KBM-7 (cell line): ENCODE measurements around the gene OR5M11.
"Not testable (repeated sequence)": the region's sequence is repeated elsewhere in the genome, so short reads cannot be mapped to it uniquely, and the experiment has no call there.

ENCODE experiments used
- DNase-seq: peaks from one replicate; pipeline ENCODE4 v3.0.0-alpha.2; 2015
- in situ Hi-C: fragments of 300-500 bp; cut with MboI; formaldehyde crosslinking; loops from 2 replicates; pipeline ENCODE4 v1.14.3; 2020; ENCODE audit warnings: low sequenced_read_pairs, low pct_unique_long_range_greater_than_20kb, mixed read lengths

Gene OR5M11

DNA sequence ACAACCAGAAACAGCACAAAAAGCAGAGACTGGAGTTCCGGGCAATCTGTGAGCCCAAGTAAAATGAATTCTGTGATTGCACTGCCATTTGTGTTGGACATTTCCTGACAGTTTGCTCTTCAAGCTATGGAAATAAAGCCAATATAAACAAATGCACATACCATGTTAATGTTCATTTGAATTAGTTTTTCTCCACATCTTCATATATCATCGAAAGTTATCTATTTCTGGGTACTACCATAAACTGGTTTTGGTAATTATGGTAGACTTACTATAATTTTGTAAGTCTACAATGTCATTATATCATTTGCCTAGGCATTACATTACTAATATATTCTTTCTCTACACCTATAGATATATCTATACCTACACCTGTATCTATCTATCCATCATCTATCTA lies at the start of gene OR5M11:
Gene OR5M11 (minus strand): TSS at position 101 of the 400 bp plus-strand sequence. CDS start 0 bp downstream, at position 101.
- in situ Hi-C loops: no loop called here
- no peak for DNase-seq

DNA sequence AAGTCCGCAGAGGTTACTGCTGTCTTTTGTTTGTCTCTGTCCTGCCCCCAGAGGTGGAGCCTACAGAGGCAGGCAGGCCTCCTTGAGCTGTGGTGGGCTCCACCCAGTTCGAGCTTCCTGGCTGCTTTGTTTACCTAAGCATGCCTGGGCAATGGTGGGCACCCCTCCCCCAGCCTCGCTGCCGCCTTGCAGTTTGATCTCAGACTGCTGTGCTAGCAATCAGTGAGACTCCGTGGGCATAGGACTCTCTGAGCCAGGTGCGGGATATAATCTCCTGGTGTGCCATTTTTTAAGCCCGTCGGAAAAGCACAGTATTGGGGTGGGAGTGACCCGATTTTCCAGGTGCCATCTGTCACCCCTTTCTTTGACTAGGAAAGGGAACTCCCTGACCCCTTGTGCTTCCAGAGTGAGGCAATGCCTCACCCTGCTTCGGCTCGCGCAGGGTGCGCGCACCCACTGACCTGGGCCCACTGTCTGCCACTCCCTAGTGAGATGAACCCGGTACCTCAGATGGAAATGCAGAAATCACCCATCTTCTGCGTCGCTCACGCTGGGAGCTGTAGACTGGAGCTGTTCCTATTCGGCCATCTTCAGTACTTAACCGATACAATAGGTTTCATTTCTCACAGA lies 49.1 kb upstream of the OR5M11 start:
- in situ Hi-C loops, DNase-seq: not testable (repeated sequence)

DNA sequence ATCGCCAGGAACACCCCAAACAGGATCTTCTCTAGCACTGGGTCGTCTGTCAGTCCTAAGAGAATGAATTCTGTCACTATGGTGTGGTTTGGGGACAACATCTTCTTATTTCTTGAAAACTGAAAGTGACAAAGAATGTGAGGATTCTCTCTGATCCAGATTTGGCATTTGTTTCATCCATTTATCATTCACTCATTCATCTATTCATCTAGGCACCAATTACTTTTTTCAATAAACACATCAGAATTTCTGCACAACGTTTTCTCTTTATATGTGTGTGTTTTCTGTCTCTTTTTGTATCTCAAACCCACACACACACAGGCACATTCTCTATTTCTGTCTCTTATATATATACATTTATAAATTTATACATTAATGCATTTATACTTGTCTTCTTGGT lies 34.6 kb upstream of the OR5M11 start, which contains the start of gene OR5M10:
Gene OR5M10 (minus strand): TSS at position 101 of the 400 bp plus-strand sequence. CDS start 0 bp downstream, at position 101.
- DNase-seq: no peak
- in situ Hi-C loops: no loop called here

DNA sequence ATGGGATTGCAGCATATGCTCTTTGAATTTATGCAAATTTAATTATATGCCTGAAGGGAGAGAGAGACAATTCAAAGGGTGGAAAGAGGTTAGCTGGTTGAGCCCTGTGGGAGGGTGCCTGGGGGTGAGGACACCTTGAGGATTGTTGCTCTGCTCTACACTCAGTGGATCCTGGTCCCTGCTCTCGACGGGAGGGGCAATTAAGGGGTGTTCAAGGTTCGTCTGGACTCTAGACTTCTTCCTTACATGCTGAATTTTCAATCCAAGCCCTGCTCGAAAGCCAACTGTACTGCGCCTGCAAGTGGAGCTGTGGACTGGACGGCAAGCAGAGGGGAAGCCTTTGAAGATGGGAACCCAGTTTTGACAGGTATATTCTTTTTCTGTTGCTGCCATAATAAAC lies 15.5 kb upstream of the OR5M11 start:
- in situ Hi-C loops: no loop called here
- DNase-seq: no peak

DNA sequence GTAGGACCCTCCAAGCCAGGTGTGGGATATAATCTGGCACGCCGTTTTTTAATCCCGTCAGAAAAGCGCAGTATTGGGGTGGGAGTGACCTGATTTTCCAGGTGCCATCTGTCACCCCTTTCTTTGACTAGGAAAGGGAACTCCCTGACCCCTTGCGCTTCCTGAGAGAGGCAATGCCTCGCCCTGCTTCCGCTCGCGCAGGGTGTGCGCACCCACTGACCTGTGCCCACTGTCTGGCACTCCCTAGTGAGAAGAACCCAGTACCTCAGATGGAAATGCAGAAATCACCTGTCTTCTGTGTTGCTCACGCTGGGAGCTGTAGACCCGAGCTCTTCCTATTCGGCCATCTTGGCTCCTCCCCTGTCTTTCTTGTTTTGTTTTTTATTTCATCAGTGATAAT lies 11.6 kb upstream of the OR5M11 start:
- in situ Hi-C loops, DNase-seq: not testable (repeated sequence)

DNA sequence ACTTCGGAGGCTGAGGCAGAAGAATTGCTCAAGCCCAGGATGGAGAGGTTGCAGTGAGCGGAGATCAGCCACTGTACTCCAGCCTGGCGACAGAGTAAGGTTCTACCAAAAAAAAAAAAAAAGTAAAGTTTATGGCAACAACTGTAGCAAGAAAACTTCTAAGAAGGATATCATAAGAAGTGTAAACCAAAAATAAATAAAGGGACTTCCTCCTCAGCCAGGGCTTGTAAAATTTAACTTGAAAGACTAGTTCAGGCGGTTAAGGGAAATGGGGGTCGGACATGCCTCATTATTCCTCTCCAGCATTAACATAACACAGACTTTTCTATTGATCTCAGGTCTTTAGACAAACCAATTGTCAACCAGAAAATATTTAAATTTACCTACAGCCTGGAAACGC lies 2.5 kb upstream of the OR5M11 start:
- in situ Hi-C loops: no loop called here

DNA sequence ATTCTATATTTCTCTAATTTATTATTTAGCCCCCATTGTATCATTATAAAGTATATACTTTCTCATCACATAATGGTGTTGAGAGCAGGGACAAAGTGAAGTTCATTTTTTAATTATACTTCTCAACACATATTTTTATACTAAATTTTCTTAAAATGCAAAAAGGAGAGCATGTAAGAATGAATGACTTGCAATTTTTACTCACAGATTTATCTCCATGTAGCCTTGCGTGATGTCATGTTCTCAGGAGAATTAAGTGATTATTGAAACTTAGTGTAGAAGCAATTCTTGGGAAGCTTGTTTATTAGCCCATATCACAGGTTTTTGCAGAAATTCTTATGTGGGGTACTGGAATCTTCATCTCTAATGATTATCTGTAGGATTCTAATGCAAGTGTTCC lies 682 bp upstream of the OR5M11 start:
- in situ Hi-C loops: no loop called here
- DNase-seq: no peak

More for the DNA sequence above, 2.5 kb upstream of the OR5M11 start:
- DNase-seq: no peak

DNA sequence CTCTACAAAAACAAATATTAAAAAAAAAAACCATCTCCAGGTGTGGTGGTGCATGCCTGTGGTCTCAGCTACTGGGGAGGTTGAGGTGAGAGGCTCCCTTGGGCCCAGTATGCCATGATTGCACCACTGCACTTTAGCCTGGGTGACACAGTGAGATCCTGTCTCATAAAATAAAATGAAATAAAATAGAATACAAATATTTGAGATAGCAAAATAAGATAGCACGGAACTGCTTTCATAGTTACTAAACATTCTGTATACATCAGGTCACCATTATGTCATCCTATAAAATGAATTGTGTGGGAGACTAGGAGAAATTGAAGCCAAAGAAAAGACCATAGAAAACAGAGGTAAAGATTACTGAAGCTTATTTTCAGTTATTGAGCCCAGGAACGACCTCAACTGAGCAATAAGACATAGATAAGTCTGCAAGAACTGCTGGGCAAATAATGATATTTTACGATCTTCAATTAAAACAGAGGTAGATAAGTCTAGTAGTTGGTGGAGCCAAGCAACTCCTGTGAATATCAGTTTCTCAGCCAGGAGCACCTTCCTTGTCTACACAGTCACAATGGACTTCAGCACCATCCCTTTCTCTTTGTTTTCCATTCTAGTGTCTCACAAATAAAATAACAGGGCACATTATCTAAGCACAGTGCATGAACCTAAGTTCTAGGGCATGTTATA lies 9.9 kb downstream of the OR5M11 start:
- in situ Hi-C loops: no loop called here
- no peak for DNase-seq

DNA sequence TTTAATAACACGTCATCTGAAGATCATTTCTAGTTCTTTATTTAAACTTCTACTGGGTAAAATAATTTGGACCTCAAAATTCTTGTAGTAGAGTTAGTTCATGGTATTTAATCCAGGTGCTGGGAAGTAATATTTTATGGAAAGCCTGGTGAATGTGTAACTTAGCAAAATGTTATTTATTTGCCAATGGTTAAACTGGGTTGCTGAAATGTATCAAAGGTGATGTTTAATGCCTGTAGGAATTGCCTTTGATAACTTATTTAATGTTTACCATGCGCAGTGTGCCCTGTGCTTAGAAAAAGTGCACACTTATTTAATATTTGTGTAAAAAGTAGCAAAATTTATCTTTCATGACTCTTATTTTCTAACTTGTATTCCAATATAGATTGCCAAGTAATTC lies 11.2 kb downstream of the OR5M11 start:
- in situ Hi-C loops: no loop called here
- no peak for DNase-seq

DNA sequence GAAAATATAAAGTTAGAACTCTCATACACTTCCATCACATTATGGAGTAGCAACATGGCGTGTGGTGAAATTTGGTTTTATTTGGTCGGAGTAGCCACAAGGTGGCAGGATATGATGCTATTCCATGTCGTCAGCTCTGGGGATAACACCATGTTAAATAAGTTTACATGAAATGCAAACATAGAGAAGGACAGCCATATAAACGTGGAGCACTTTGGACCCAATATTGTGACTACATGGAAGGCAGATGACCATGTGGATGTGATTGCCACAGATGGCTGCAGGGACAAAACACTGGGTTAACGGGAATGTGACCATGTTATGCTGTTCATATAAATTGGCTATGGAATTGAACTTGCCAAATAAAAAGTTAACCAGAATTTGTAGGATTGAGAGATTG lies 21.0 kb downstream of the OR5M11 start:
- peak; percentile 9 for DNase-seq
- in situ Hi-C loops: no loop called here

DNA sequence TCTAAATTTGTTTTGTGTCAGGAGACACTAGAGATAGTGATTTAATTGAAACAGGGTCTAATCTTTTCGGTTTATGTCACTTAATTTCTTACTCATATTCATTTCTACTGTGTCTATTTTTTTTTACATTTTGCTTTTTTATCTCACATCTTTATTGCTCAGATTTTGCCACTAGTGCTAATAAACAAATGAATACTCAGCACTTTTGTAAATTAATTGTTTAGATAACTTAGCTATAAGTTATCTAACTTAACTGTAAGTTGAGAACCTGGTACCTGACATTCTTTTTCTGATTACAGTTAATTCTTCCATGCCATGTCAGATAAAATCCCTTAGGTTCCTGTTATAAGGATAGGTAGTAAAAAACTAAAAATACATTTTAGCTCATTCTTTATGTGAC lies 29.8 kb downstream of the OR5M11 start:
- DNase-seq: no peak
- in situ Hi-C loops: no loop called here

DNA sequence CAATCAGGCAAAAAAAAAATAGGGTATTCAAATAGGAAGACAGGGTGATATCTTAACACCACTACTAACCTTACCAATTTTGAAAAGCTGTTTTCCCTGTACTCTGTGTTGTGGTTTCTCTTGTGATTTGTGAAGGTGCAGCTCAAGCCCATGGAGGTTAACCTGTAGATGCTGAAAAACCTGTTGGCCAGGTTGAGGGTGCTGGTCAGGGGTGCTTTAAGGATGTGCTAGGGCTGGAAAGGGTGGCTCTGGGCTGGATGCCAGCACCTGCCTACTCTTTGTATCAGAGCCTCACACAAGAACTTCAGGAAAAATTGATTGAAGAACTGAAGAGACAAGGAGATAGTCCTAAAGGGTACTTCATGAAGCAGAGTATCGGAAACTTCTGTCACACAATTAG lies 33.6 kb downstream of the OR5M11 start:
- no peak for DNase-seq
- in situ Hi-C loops: no loop called here

DNA sequence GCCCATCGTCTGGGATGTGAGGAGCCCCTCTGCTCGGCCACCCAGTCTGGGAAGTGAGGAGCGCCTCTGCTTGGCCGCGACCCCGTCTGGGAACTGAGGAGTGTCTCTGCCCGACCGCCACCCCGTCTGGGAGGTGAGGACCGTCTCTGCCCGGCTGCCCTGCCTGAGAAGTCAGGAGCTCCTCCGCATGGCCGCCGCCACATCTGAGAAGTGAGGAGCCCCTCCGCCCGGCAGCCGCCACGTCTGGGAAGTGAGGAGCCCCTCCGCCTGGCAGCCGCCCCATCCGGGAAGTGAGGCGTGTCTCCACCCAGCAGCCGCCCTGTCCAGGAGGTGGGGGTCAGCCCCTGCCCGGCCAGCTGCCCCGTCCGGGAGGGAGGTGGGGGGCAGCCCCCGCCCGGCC lies 46.0 kb downstream of the OR5M11 start:
- in situ Hi-C loops: no loop called here
- DNase-seq: no peak

DNA sequence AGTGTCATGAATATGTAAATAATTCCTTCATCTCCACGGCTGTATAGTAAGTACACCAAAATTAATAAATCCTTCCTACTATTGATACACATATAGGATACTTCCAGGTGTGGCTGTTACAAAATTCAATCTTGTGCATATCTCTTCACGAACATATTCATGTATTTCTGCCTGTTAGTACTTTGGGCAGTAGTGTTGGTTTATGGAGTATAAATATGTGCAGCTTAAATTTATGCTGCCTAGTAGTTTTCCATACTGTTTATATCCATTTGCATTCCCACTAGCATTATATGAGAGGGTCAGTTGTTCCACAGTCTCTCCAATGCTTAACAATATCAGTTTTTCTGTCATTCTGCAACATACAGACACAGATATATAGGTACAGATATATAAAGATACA lies 47.9 kb downstream of the OR5M11 start:
- no peak for DNase-seq
- in situ Hi-C loops: no loop called here
